K562 (cell line): Measurements from ENCODE around the gene UBE2J2. TPM values are rescaled to one million over a fixed set of nuclear protein-coding genes. Genes with fewer than 3 reads are reported as not detected.

ENCODE experiments used
- ATAC-seq: fragments of 200-7000 bp; cut with Tn5 transposase; 3 replicates; pipeline ENCODE4 v1.9.1; 2020; ENCODE audit warnings: moderate library complexity
- BruUV-seq: library from RNA; stranded (reverse); fragments of 400-500 nt; replicated peaks from 2 replicates; lab custom pipeline; 2021; lab: Mats Ljungman, UMichigan
- CTCF ChIA-PET: fragments of 300-600 bp; formaldehyde crosslinking; extraction: SDS; loops from one replicate; lab custom pipeline; 2021; ENCODE audit warnings: low intra/inter-chr PET ratio; lab: Yijun Ruan, JAX
- POLR2A ChIA-PET: fragments of 300-600, 350-650 bp; sonication (Branson Sonifier 250); formaldehyde crosslinking; extraction: SDS; loops from one replicate; lab custom pipeline; 2021; ENCODE audit warnings: antibody characterized with exemption, inconsistent platforms; lab: Yijun Ruan, JAX
- DNase-seq, 4 experiments: peaks; one replicate each; pipeline versions ENCODE4 v3.0.0 to v3.0.0-alpha.2; 2011 to 2018; ENCODE audit warnings: low spot score in 3 of 4, mixed read lengths in 3 of 4; ENCODE audit errors: extremely low read depth in 1 of 4
- FAIRE-seq: peaks from 2 replicates; lab custom pipeline; 2011; peaks lifted over from hg19 to GRCh38; lab: Jason Lieb, UNC
- H2AFZ ChIP-seq: 2 replicates; pipeline ENCODE4 v1.6.0; 2011; ENCODE audit warnings: low read depth, low read length, control low read depth, inconsistent platforms
- H3K27ac ChIP-seq: fragments of 200-600 bp; 3 replicates; pipeline ENCODE4 v1.8.0; 2011; ENCODE audit warnings: low read depth, mild to moderate bottlenecking, control low read depth, inconsistent platforms, low read length, moderate library complexity, mixed read lengths; ENCODE audit errors: extremely low read depth
- H3K27me3 ChIP-seq, 2 experiments: fragments of 300-600 bp in 1 of 2; 2 replicates in 1 of 2; 3 replicates in 1 of 2; pipeline versions ENCODE4 v1.6.0 to v1.8.0; 2011; ENCODE audit warnings: inconsistent platforms in 2 of 2, low read length in 2 of 2, mild to moderate bottlenecking in 1 of 2, mixed read lengths in 1 of 2, moderate library complexity in 1 of 2; ENCODE audit not compliant: control insufficient read depth in 2 of 2, insufficient read depth in 2 of 2
- H3K36me3 ChIP-seq: fragments of 300-600 bp; 3 replicates; pipeline ENCODE4 v1.8.0; 2011; ENCODE audit warnings: mild to moderate bottlenecking, low read length, inconsistent platforms; ENCODE audit not compliant: control insufficient read depth, insufficient read depth
- H3K4me1 ChIP-seq, 2 experiments: fragments of 200-600 bp in 1 of 2; replicated peaks in 1 of 2; 2 replicates in 1 of 2; 3 replicates in 1 of 2; pipeline versions ENCODE4 v1.5.1 to v1.8.0; 2011; ENCODE audit warnings: inconsistent platforms in 2 of 2, low read length in 2 of 2, mild to moderate bottlenecking in 1 of 2, mixed read lengths in 1 of 2, moderate library complexity in 1 of 2; ENCODE audit not compliant: control insufficient read depth in 2 of 2, insufficient read depth in 2 of 2
- H3K4me2 ChIP-seq: 2 replicates; pipeline ENCODE4 v1.6.1; 2011; ENCODE audit warnings: low read length, control low read depth, inconsistent platforms, mixed read lengths; ENCODE audit not compliant: insufficient read depth
- H3K4me3 ChIP-seq: fragments of 200-600 bp; sonication (generic), shearing (Covaris generic); 2 replicates; pipeline ENCODE4 v1.5.1; 2016; ENCODE audit warnings: control low read depth, inconsistent platforms
- H3K79me2 ChIP-seq: fragments of 200-600 bp; 3 replicates; pipeline ENCODE4 v1.8.0; 2011; ENCODE audit warnings: low read length, inconsistent platforms; ENCODE audit not compliant: control insufficient read depth, insufficient read depth
- H3K9ac ChIP-seq, 2 experiments: 2 replicates each; pipeline versions ENCODE4 v1.6.0 to v1.6.1; 2011; ENCODE audit warnings: low read depth in 2 of 2, low read length in 2 of 2, control low read depth in 1 of 2, inconsistent platforms in 1 of 2, mild to moderate bottlenecking in 1 of 2, mixed read lengths in 1 of 2; ENCODE audit not compliant: insufficient read depth in 1 of 2
- H3K9me1 ChIP-seq: one replicate; pipeline ENCODE4 v1.6.0; 2011; ENCODE audit warnings: inconsistent platforms, mild to moderate bottlenecking, low read length, moderate library complexity; ENCODE audit not compliant: control insufficient read depth, insufficient read depth
- H3K9me3 ChIP-seq: replicated peaks from 2 replicates; pipeline ENCODE4 v1.5.1; 2011; ENCODE audit warnings: low read depth, low read length, inconsistent platforms; ENCODE audit not compliant: control insufficient read depth, insufficient read depth
- H4K20me1 ChIP-seq: replicated peaks from 2 replicates; pipeline ENCODE4 v1.6.1; 2011; ENCODE audit warnings: low read length, inconsistent platforms, mixed read lengths; ENCODE audit not compliant: control insufficient read depth, insufficient read depth
- CREBBP ChIP-seq: IDR thresholded peaks from one replicate; pipeline ENCODE4 v1.6.1; 2012; ENCODE audit warnings: low read depth, mild to moderate bottlenecking, control low read depth, inconsistent platforms, low read length
- DDX20 ChIP-seq: fragments of 450-650 bp; IDR thresholded peaks from 2 replicates; pipeline ENCODE4 v1.6.1; 2016; ENCODE audit warnings: missing genetic modification characterization, low read depth, mild to moderate bottlenecking, missing compliant biosample characterization, moderate library complexity
- FOSL1 ChIP-seq: fragments of 200-800 bp; sonication (Bioruptor generic); conservative IDR thresholded peaks from 2 replicates; pipeline ENCODE4 v1.6.1; 2016; ENCODE audit warnings: missing genetic modification characterization, missing compliant biosample characterization
- HDGF ChIP-seq: fragments of 450-650 bp; IDR thresholded peaks from 2 replicates; pipeline ENCODE4 v1.6.1; 2016
- KDM1A ChIP-seq, 2 experiments: fragments of 450-650 bp; IDR thresholded peaks; 2 replicates each; pipeline ENCODE4 v1.6.1; 2016; ENCODE audit warnings: mild to moderate bottlenecking in 2 of 2
- KLF10 ChIP-seq: fragments of 250-450 bp; sonication (Bioruptor Pico); IDR thresholded peaks from 2 replicates; pipeline ENCODE4 v1.6.1; 2021; ENCODE audit warnings: matching md5 sums
- MYBL2 ChIP-seq, 2 experiments: fragments of 450-650 bp in 1 of 2; sonication (generic) in 1 of 2; formaldehyde crosslinking in 1 of 2; IDR thresholded peaks; 2 replicates each; pipeline versions ENCODE4 v1.6.1 to v1.8.1; 2017 to 2022; ENCODE audit warnings: borderline replicate concordance in 1 of 2, inconsistent platforms in 1 of 2, low read depth in 1 of 2, mild to moderate bottlenecking in 1 of 2, missing genetic modification reagents in 1 of 2, moderate library complexity in 1 of 2
- RBM34 ChIP-seq: fragments of 200-400 bp; formaldehyde crosslinking; IDR thresholded peaks from 2 replicates; pipeline ENCODE4 v1.6.1; 2018; ENCODE audit warnings: low read length, borderline replicate concordance; ENCODE audit not compliant: insufficient read depth
- RCOR1 ChIP-seq, 2 experiments: IDR thresholded peaks; 2 replicates each; pipeline ENCODE4 v1.6.1; 2012; ENCODE audit warnings: low read depth in 2 of 2, low read length in 2 of 2, borderline replicate concordance in 1 of 2, improper control_type of control experiment in 1 of 2
- SAFB ChIP-seq: fragments of 200-400 bp; formaldehyde crosslinking; IDR thresholded peaks from 2 replicates; pipeline ENCODE4 v1.6.1; 2017; ENCODE audit warnings: low read depth, low read length, borderline replicate concordance
- SNRNP70 ChIP-seq: fragments of 200-400 bp; formaldehyde crosslinking; optimal IDR thresholded peaks from 2 replicates; pipeline ENCODE3; 2017; ENCODE audit warnings: low read depth, low read length
- ZFP36 ChIP-seq: fragments of 150-350 bp; IDR thresholded peaks from 2 replicates; pipeline ENCODE4 v1.6.1; 2018; ENCODE audit warnings: low read length, low read depth; ENCODE audit not compliant: partially characterized antibody
- WGBS: fragments of 100-300 bp; shearing (Covaris generic); methylation state at CpG from one replicate; pipeline ENCODE4 v1.1.6; 2016; ENCODE audit warnings: low coverage, mixed read lengths; ENCODE audit not compliant: insufficient coverage; ENCODE audit errors: missing lambda C conversion rate; 5-methylcytosine and 5-hydroxymethylcytosine counted together
- in situ Hi-C: fragments of 300-500 bp; cut with MboI; formaldehyde crosslinking; loops from 4 replicates; pipeline ENCODE4 v1.15.0; 2018; ENCODE audit warnings: inconsistent platforms, mixed read lengths
- intact Hi-C: fragments of 100-400 bp; cut with micrococcal nuclease; formaldehyde crosslinking; loops from 2 replicates; pipeline ENCODE4 v1.14.2; 2022
- polyA plus RNA-seq, 8 experiments: library from polyadenylated mRNA; depleted of rRNA in 4 of 8; stranded (reverse) in 5 of 8; unstranded in 3 of 8; fragments of >200 nt; fragmentation: Nextera tagmentation in 2 of 8; fragmentation: Illumina TruSeq in 1 of 8; extraction: Ambion mirVana in 2 of 8; extraction: Trizol in 1 of 8; gene quantifications; 2 replicates each; pipeline versions ENCODE4 v1.2.1 to v1.2.3, GENCODE V29; 2011 to 2014; ENCODE audit warnings: inconsistent platforms in 1 of 8, missing spikeins in 1 of 8
- total RNA-seq, 7 experiments: library from RNA; depleted of rRNA in 6 of 7; stranded (reverse); fragments of >200 nt in 6 of 7; fragmentation: Illumina TruSeq in 2 of 7; extraction: Trizol in 2 of 7; gene quantifications; 2 replicates each; pipeline versions ENCODE4 v1.2.1 to v1.2.3, GENCODE V29; 2011 to 2021; ENCODE audit warnings: low replicate concordance in 1 of 7

UBE2J2 gene
- total and polyA plus RNA-seq, 9 of the 15 experiments (the other 6 are each of a cell fraction or from before 2014, with no cell fraction given), result 0.93 to 112 (median 75.5) TPM

DNA sequence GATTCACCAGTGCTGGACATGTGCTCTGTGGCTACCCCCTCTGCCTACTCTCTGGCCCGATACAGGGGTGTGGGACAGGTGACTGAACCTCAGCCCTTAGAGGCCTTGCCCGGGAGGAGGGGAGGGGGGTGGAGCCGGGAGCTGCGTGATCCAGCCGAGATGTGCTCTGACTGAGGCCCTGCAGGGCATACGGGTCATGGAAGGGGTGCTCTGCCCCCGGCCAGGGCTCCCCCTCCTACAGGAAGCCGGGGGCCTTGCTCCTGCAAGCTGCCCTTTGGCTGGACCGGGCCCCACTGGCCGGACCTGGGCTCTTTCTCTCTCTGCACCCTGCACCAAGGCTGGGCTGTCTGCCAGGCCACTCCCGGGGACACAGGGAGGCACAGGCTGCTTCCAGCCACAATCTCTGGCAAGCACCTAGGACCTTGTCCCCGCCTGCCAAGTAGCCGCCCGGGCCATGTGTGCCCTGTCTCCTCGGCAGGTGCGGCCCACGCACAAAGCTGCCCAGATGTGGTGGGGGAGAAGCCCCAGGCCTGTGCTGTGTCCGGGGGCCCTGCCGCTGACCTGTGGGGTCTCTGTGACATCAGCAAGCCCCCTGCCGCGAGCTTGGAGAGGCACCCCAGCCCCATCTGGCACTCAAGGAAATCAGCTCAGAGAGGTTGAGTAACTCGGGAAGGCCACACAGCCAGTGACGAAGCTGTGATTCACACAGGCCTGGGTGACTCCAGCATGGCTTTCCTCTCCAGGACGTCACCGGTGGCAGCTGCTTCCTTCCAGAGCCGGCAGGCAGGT lies 8.1 kb upstream of the UBE2J2 start (continued):
- TF ChIP-seq RCOR1 (IDR thresholded peaks at IDR 0.05; ENCODE audit: borderline replicate concordance in 1 of 2, low read depth in 2 of 2, low read length in 2 of 2) (0 out of 4 replicates have a peak, but pooled peaks of 1 of the 2 experiments have one; percentile 34), ZFP36 (peak; percentile 92), KDM1A (IDR thresholded peaks at IDR 0.05) (peak in 1 of 2 experiments; percentile 78; a peak in 2 of 4 replicates), FOSL1 (tag) (peak; percentile 45; the same call in 1 of the 2 replicates), HDGF (no peak), SAFB (no peak)

DNA sequence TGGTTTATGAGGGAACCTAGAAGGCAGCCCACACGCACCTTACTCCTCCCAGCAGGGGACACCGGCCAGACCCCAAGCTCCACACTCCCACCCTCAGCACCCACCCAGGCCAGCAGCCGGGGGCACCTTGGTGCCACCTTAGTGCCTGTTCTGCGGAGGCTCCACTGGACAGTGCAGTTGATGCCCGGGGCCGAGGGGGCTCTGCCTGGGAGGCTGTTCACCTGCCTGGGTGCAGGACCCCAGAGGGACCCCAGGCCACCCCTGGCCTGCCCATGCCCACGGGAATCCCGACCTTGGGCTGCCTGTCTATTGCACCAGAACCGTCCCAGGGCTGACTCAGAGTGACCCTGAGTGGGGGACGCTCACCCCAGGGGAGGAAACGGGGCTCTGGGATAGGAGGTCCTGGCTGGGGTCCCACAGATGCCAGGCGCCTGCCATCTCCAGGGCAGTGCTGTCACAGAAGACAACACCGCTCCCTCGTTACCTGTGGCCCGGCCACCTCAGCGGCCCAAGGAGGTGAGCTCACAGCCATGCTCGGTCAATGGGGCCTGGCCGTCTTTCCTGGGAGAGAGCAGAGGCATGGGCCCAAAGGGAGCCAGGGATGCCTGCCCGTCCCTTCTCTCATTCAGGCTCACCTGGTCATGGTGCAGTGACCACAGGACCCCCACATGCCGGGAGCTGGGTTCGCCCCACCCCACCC lies 7.3 kb upstream of the UBE2J2 start:
- FAIRE-seq (no peak), ATAC-seq (no peak), DNase-seq (no peak)
- Histone ChIP-seq H3K4me2 (no peak overlapping the region), H3K9me3 (no peaks in the 10 kb centered on the region), H3K9me1 (peaks cover 3% of the 10 kb centered on the region), H3K27ac (no peak overlapping the region), H3K4me3 (no peak overlapping the region), H4K20me1 (no peaks in the 10 kb centered on the region), H3K36me3 (no peaks in the 10 kb centered on the region), H3K79me2 (no peaks in the 10 kb centered on the region), H3K4me1 (peaks cover 0 to 44% of the 10 kb centered on the region in 2 experiments; a peak in 3 of 5 replicates), H3K9ac (no peak overlapping the region), H3K27me3 (peaks cover 0 to 4% of the 10 kb centered on the region in 2 experiments; a peak in 2 of 5 replicates), H2AFZ (no peak overlapping the region)
- TF ChIP-seq KLF10 (CRISPR knock-in tag) (no peak), CREBBP (no peak), RBM34 (no peak), MYBL2 (IDR thresholded peaks at IDR 0.05; ENCODE audit: low read depth) (no peak), MYBL2 (CRISPR knock-in tag; IDR thresholded peaks at IDR 0.05; ENCODE audit: borderline replicate concordance) (no peak), DDX20 (tag) (no peak), SNRNP70 (no peak)
- POLR2A ChIA-PET, result interaction anchor here (1.4 kb wide), 1 partner anchor 11 kb away, joined by 5 read pairs; no protein-coding TSS in a partner anchor
- WGBS, result 41% methylated on average over 21 of the region's 21 CpGs
- CTCF ChIA-PET, result no interaction called here
- BruUV-seq, result no TSS peak
- in situ Hi-C loops (no loop called here), intact Hi-C loops (no loop called here)
